Tibial nerve (tissue), 4 donors: ENCODE measurements around the gene PTPN14. TPM values are rescaled to one million over a fixed set of nuclear protein-coding genes. Genes with fewer than 3 reads are reported as not detected.
A peak's percentile ranks its signal among the peaks of the same experiment; 100 is the strongest.

ENCODE experiments used
- DNase-seq, 2 donors: peaks; one replicate each; pipeline ENCODE4 v3.0.0-alpha.2; 2019; ENCODE audit warnings: low spot score in 2 of 2
- H3K27ac ChIP-seq, 4 donors: fragments of 200-600 bp; sonication (generic) in 3 of 4; one replicate each; pipeline ENCODE4 v1.5.1; 2017 to 2019; ENCODE audit warnings: mild to moderate bottlenecking in 1 of 4
- H3K27me3 ChIP-seq, 2 donors: fragments of 200-600 bp; sonication (generic) in 1 of 2; one replicate each; pipeline versions ENCODE4 v1.5.1 to v1.6.0; 2017 to 2019
- H3K36me3 ChIP-seq, 3 donors: fragments of 200-600 bp; sonication (generic); one replicate each; pipeline ENCODE4 v1.5.1; 2018 to 2019
- H3K4me1 ChIP-seq, 4 donors: fragments of 200-600 bp; sonication (generic) in 3 of 4; one replicate each; pipeline ENCODE4 v1.5.1; 2017 to 2019
- H3K4me3 ChIP-seq, 4 donors: fragments of 200-600 bp; sonication (generic) in 3 of 4; one replicate each; pipeline ENCODE4 v1.5.1; 2017 to 2019; ENCODE audit warnings: mild to moderate bottlenecking in 1 of 4, moderate library complexity in 1 of 4
- H3K9me3 ChIP-seq, 4 donors: fragments of 200-600 bp; sonication (generic) in 3 of 4; one replicate each; pipeline ENCODE4 v1.5.1; 2017 to 2019
- CTCF ChIP-seq, 5 experiments: fragments of 200-600 bp in 3 of 5; fragments of 450-650 bp in 2 of 5; sonication (generic) in 3 of 5; IDR thresholded peaks; one replicate each; pipeline ENCODE4 v1.5.1; 2016 to 2019; ENCODE audit warnings: antibody characterized with exemption in 5 of 5, mild to moderate bottlenecking in 3 of 5, moderate library complexity in 2 of 5
- EP300 ChIP-seq, 2 donors: sonication (generic); formaldehyde crosslinking; IDR thresholded peaks; one replicate each; pipeline ENCODE4 v1.6.1; 2017; ENCODE audit warnings: antibody characterized with exemption in 2 of 2, mild to moderate bottlenecking in 1 of 2
- POLR2A ChIP-seq, 2 donors: fragments of 450-650 bp; IDR thresholded peaks; one replicate each; pipeline ENCODE4 v1.6.1; 2017; ENCODE audit warnings: antibody characterized with exemption in 2 of 2, mild to moderate bottlenecking in 2 of 2, moderate library complexity in 2 of 2
- WGBS, 2 donors: methylation state at CpG; one replicate each; pipeline ENCODE4 v1.1.5; 2018; 5-methylcytosine and 5-hydroxymethylcytosine counted together
- total RNA-seq, 4 donors: library from RNA; depleted of rRNA; stranded (reverse); fragments of >200 nt; gene quantifications; one replicate each; pipeline ENCODE4 v1.1.0, GENCODE V29; 2016

Gene PTPN14
- total RNA-seq, 4 donors from 2014 or later = 25.8 to 47.4 (median 38.2) TPM

- WGBS, 2 donors = 52 to 64% methylated on average over 7 of the region's 7 CpGs
Observed at GRCh38 chr1:214427871-214428277, 123.5 kb downstream of the PTPN14 start.

GRCh38 chr1:214426426-214426812 lies 125.0 kb downstream of the PTPN14 start:
- 44 to 57% methylated on average over 2 of the region's 2 CpGs for WGBS, 2 donors
- H3K9me3 ChIP-seq = no peaks in the 10 kb centered on the region
- no peak for TF ChIP-seq EP300 (IDR thresholded peaks at IDR 0.05)
- no peak for TF ChIP-seq POLR2A (IDR thresholded peaks at IDR 0.05)
- no peak for TF ChIP-seq CTCF (IDR thresholded peaks at IDR 0.05)
- H3K4me3 ChIP-seq = no peak overlapping the region
- no peaks in the 10 kb centered on the region for H3K27me3 ChIP-seq
- DNase-seq = no peak
- H3K4me1 ChIP-seq = peaks cover 0 to 21% (median 6%) of the 10 kb centered on the region in 4 donors
- H3K27ac ChIP-seq = no peak overlapping the region
- H3K36me3 ChIP-seq = no peaks in the 10 kb centered on the region

More at GRCh38 chr1:214427871-214428277, 123.5 kb downstream of the PTPN14 start:
- Histone ChIP-seq H3K36me3 (no peaks in the 10 kb centered on the region), H3K4me1 (peaks cover 0 to 21% (median 6%) of the 10 kb centered on the region in 4 donors), H3K27ac (no peak overlapping the region), H3K4me3 (no peak overlapping the region), H3K9me3 (no peaks in the 10 kb centered on the region), H3K27me3 (no peaks in the 10 kb centered on the region)
- TF ChIP-seq POLR2A (IDR thresholded peaks at IDR 0.05) (no peak), EP300 (IDR thresholded peaks at IDR 0.05) (peak in 1 of 2 donors; percentile 13)
- no peak for DNase-seq

- Histone ChIP-seq H3K27ac (no peak overlapping the region), H3K9me3 (no peaks in the 10 kb centered on the region), H3K36me3 (no peaks in the 10 kb centered on the region), H3K4me3 (no peak overlapping the region), H3K4me1 (peaks cover 0 to 21% (median 6%) of the 10 kb centered on the region in 4 donors), H3K27me3 (no peaks in the 10 kb centered on the region)
- TF ChIP-seq POLR2A (IDR thresholded peaks at IDR 0.05) (no peak), EP300 (IDR thresholded peaks at IDR 0.05) (no peak)
- 54 to 59% methylated on average over 5 of the region's 5 CpGs for WGBS, 2 donors
- DNase-seq = no peak
Observed at GRCh38 chr1:214425716-214426425, 125.5 kb downstream of the PTPN14 start.

- no peak for DNase-seq
- Histone ChIP-seq H3K27me3 (no peaks in the 10 kb centered on the region), H3K4me1 (peaks cover 0 to 21% (median 6%) of the 10 kb centered on the region in 4 donors), H3K36me3 (no peaks in the 10 kb centered on the region), H3K27ac (no peak overlapping the region), H3K9me3 (no peaks in the 10 kb centered on the region), H3K4me3 (no peak overlapping the region)
- 84 to 96% methylated on average over 2 of the region's 2 CpGs for WGBS, 2 donors
- TF ChIP-seq EP300 (IDR thresholded peaks at IDR 0.05) (no peak), CTCF (IDR thresholded peaks at IDR 0.05) (no peak), POLR2A (IDR thresholded peaks at IDR 0.05) (no peak)
Observed at GRCh38 chr1:214425101-214425500, 126.3 kb downstream of the PTPN14 start.

GRCh38 chr1:214423045-214423444 lies 128.4 kb downstream of the PTPN14 start:
- Histone ChIP-seq H3K36me3 (no peaks in the 10 kb centered on the region), H3K27ac (no peak overlapping the region), H3K9me3 (no peaks in the 10 kb centered on the region), H3K4me1 (peaks cover 0 to 40% (median 4%) of the 10 kb centered on the region in 4 donors), H3K27me3 (no peaks in the 10 kb centered on the region), H3K4me3 (no peak overlapping the region)
- DNase-seq = no peak
- WGBS, 2 donors = 84 to 90% methylated on average over 5 of the region's 5 CpGs
- no peak for TF ChIP-seq CTCF (IDR thresholded peaks at IDR 0.05)
- TF ChIP-seq POLR2A (IDR thresholded peaks at IDR 0.05) = no peak
- TF ChIP-seq EP300 (IDR thresholded peaks at IDR 0.05) = no peak

GRCh38 chr1:214422137-214422671 lies 129.2 kb downstream of the PTPN14 start:
- Histone ChIP-seq H3K27me3 (no peaks in the 10 kb centered on the region), H3K4me3 (no peak overlapping the region), H3K36me3 (no peaks in the 10 kb centered on the region), H3K27ac (no peak overlapping the region), H3K4me1 (peaks cover 0 to 49% (median 8%) of the 10 kb centered on the region in 4 donors), H3K9me3 (no peaks in the 10 kb centered on the region)
- 90 to 93% methylated on average over 8 of the region's 8 CpGs for WGBS, 2 donors
- DNase-seq = no peak
- no peak for TF ChIP-seq POLR2A (IDR thresholded peaks at IDR 0.05)
- TF ChIP-seq EP300 (IDR thresholded peaks at IDR 0.05) = no peak
- no peak for TF ChIP-seq CTCF (IDR thresholded peaks at IDR 0.05)
